Measurements from ENCODE around the gene RDX.

Gene RDX

DNA sequence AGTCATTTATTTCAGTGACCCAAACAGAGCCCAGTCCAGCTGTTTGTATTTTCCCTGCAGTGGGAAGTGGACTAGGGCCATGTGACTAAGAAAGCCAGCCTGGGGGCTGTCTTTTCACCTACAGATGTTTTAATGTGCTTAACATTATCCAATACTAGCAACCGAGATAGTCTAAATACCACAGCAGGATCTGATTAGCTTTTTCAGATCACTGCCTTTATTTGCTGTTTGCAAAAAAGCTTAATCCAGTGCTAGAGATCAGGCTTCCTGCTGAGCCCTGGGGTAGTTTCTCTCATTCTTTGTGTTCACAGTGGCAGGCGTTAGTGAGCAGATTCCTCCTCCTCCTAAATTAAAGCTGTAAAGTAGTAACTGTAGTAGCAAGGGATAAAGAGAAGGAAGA, 168.3 kb downstream of the RDX start:
- peak; percentile 58 for DNase-seq (ENCODE audit: low spot score)

DNA sequence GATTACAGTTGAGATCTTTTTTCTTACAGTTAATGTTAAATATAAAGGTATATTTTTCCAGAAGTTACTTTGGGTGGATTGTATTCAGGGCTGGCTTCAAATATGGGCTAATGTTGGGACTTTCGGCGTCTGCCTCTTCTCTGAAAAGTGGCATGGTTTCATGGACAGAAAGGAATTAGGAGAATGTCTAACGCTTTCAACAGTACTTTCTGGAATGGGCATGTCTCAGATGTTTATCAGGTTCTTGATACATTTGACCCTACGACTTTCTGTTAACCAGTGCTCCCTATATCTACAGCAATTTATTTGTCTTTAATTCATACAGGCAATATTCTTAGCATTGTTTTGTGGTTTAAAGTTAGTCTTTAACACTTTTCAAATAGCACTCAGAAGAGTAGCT, 169.5 kb downstream of the RDX start:
- no peak for DNase-seq (ENCODE audit: low spot score)

DNA sequence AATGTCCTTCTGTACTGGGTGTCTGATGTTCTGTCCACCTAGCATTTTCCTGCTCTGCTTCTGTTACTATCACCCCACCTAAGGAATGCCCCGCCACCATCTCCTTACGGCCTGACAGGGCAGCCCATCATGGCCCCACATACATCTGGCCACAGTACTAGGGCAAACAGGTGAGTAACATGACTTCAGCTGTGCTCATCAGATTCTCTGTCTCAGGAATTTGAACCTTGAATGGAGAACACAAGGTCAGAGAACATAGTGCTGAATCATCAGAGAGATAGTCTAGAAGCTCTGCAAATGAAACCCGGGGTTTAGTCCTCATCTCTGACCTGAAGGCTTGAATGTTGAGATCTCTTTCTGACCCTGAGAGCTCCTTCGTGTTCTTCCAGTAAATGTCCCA, 170.8 kb downstream of the RDX start:
- DNase-seq (ENCODE audit: low spot score) = no peak
